Keratinocyte (primary cell): ENCODE measurements around the gene C1RL. TPM values are rescaled to one million over a fixed set of nuclear protein-coding genes. Genes with fewer than 3 reads are reported as not detected.

Experiments
- DNase-seq: peaks from one replicate; pipeline ENCODE4 v3.0.0-alpha.2; 2011; ENCODE audit warnings: low read depth, missing footprints, low spot score
- FAIRE-seq: peaks from 2 replicates; lab custom pipeline; 2011; peaks lifted over from hg19 to GRCh38; lab: Jason Lieb, UNC
- H2AFZ ChIP-seq: 2 replicates; pipeline ENCODE4 v1.6.0; 2012; ENCODE audit warnings: low read length, control low read depth, inconsistent platforms; ENCODE audit not compliant: control insufficient read depth
- H3K27ac ChIP-seq: 2 replicates; pipeline ENCODE4 v1.5.1; 2011; ENCODE audit warnings: low read length; ENCODE audit not compliant: control insufficient read depth, insufficient read depth
- H3K27me3 ChIP-seq: 3 replicates; pipeline ENCODE4 v1.6.0; 2011; ENCODE audit warnings: low read length; ENCODE audit not compliant: control insufficient read depth, insufficient read depth; ENCODE audit errors: extremely low read depth
- H3K36me3 ChIP-seq, 2 experiments: 2 replicates in 1 of 2; 3 replicates in 1 of 2; pipeline ENCODE4 v1.5.1; 2011; ENCODE audit warnings: low read length in 2 of 2, mild to moderate bottlenecking in 1 of 2; ENCODE audit not compliant: control insufficient read depth in 2 of 2, insufficient read depth in 2 of 2; ENCODE audit errors: extremely low read depth in 1 of 2
- H3K4me1 ChIP-seq: 3 replicates; pipeline ENCODE4 v1.5.1; 2011; ENCODE audit warnings: low read length; ENCODE audit not compliant: control insufficient read depth, insufficient read depth; ENCODE audit errors: extremely low read depth
- H3K4me2 ChIP-seq: 3 replicates; pipeline ENCODE4 v1.6.0; 2011; ENCODE audit warnings: low read depth, low read length; ENCODE audit not compliant: control insufficient read depth, insufficient read depth; ENCODE audit errors: extremely low read depth
- H3K4me3 ChIP-seq, 3 experiments: fragments of 200-600 bp in 1 of 3; sonication (generic) in 1 of 3; 2 replicates in 2 of 3; 3 replicates in 1 of 3; pipeline ENCODE4 v1.5.1; 2011 to 2016; ENCODE audit warnings: low read length in 3 of 3, mild to moderate bottlenecking in 3 of 3, control low read depth in 2 of 3, inconsistent platforms in 1 of 3, low read depth in 1 of 3, mixed read lengths in 1 of 3, mixed run types in 1 of 3, moderate library complexity in 1 of 3; ENCODE audit not compliant: control insufficient read depth in 2 of 3, insufficient read depth in 2 of 3; ENCODE audit errors: extremely low read depth in 1 of 3
- H3K79me2 ChIP-seq: 2 replicates; pipeline ENCODE4 v1.6.0; 2012; ENCODE audit warnings: low read length; ENCODE audit not compliant: control insufficient read depth, insufficient read depth
- H3K9ac ChIP-seq: 3 replicates; pipeline ENCODE4 v1.6.0; 2011; ENCODE audit warnings: low read length; ENCODE audit not compliant: control insufficient read depth, insufficient read depth; ENCODE audit errors: extremely low read depth
- H3K9me1 ChIP-seq: 3 replicates; pipeline ENCODE4 v1.6.0; 2011; ENCODE audit warnings: low read length; ENCODE audit not compliant: control insufficient read depth, insufficient read depth; ENCODE audit errors: extremely low read depth
- H3K9me3 ChIP-seq: 2 replicates; pipeline ENCODE4 v1.5.1; 2012; ENCODE audit warnings: low read depth, low read length; ENCODE audit not compliant: control insufficient read depth
- H4K20me1 ChIP-seq: 3 replicates; pipeline ENCODE4 v1.6.0; 2011; ENCODE audit warnings: low read length; ENCODE audit not compliant: control insufficient read depth, insufficient read depth; ENCODE audit errors: extremely low read depth
- EZH2 ChIP-seq: IDR thresholded peaks from one replicate; pipeline ENCODE4 v1.6.1; 2012; ENCODE audit warnings: inconsistent platforms, mild to moderate bottlenecking, low read length, moderate library complexity
- dilution Hi-C: fragments of 300-500 bp; cut with MboI; formaldehyde crosslinking; loops from one replicate; pipeline ENCODE4 v1.7.0; 2020; ENCODE audit warnings: low sequenced_read_pairs; ENCODE audit not compliant: extremely low pct_ligation_motif_present
- polyA plus RNA-seq, 5 experiments: library from polyadenylated mRNA; depleted of rRNA in 3 of 5; stranded (reverse) in 3 of 5; stranded (forward) in 1 of 5; unstranded in 1 of 5; fragments of >200 nt; gene quantifications; 1 replicate in 1 of 5; 2 replicates in 3 of 5; 3 replicates in 1 of 5; pipeline versions ENCODE4 v1.2.1 to v1.2.3, GENCODE V29; 2011 to 2012; ENCODE audit warnings: missing spikeins in 2 of 5, low read depth in 1 of 5, low replicate concordance in 1 of 5
- TF ChIP-seq, protein P1 (sequence below), 3 experiments: IDR thresholded peaks in 1 of 3; conservative IDR thresholded peaks in 1 of 3; optimal IDR thresholded peaks in 1 of 3; 2 replicates in 2 of 3; 3 replicates in 1 of 3; pipeline versions ENCODE3 to v1.5.1; 2011; ENCODE audit warnings: low read length in 3 of 3, mild to moderate bottlenecking in 3 of 3, moderate library complexity in 2 of 3, control low read depth in 1 of 3, inconsistent platforms in 1 of 3; ENCODE audit not compliant: insufficient read depth in 2 of 3; ENCODE audit errors: extremely low read depth in 1 of 3

The C1RL gene
- polyA plus RNA-seq, 1 donor (not counting 4 experiments of a cell fraction or from before 2014, with no cell fraction given), result 9.3 TPM

DNA sequence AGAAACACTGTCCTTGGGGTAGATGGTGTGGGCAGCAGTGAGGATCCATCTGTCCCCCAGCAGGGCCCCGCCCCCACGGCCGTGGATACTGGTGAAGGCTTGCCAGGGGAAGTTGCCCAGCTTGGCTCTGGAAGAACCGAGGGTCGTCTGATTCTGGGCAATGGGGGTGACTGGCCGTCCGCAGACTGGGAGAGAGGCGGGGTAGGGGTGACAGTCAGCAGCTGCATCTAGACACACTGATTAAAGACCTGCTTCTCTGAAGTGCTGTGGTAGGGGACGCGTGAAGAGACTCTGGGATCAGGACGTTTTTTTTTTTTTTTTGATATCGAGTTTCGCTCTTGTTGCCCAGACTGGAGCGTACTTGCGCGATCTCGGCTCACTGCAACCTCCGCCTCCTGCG lies 12.0 kb downstream of the C1RL start:
- Histone ChIP-seq H3K4me3 (no peak overlapping the region), H3K27ac (no peak overlapping the region), H3K4me2 (no peak overlapping the region), H3K9me3 (no peaks in the 10 kb centered on the region), H3K9me1 (no peaks in the 10 kb centered on the region), H3K27me3 (no peaks in the 10 kb centered on the region), H3K9ac (no peak overlapping the region), H3K79me2 (no peaks in the 10 kb centered on the region), H4K20me1 (no peaks in the 10 kb centered on the region), H2AFZ (no peak overlapping the region), H3K36me3 (peaks cover 0 to 16% of the 10 kb centered on the region in 2 experiments), H3K4me1 (peaks cover 3% of the 10 kb centered on the region)
- dilution Hi-C loops, result no loop called here
- FAIRE-seq, result no peak
- no peak for TF ChIP-seq EZH2
- DNase-seq, result no peak

DNA sequence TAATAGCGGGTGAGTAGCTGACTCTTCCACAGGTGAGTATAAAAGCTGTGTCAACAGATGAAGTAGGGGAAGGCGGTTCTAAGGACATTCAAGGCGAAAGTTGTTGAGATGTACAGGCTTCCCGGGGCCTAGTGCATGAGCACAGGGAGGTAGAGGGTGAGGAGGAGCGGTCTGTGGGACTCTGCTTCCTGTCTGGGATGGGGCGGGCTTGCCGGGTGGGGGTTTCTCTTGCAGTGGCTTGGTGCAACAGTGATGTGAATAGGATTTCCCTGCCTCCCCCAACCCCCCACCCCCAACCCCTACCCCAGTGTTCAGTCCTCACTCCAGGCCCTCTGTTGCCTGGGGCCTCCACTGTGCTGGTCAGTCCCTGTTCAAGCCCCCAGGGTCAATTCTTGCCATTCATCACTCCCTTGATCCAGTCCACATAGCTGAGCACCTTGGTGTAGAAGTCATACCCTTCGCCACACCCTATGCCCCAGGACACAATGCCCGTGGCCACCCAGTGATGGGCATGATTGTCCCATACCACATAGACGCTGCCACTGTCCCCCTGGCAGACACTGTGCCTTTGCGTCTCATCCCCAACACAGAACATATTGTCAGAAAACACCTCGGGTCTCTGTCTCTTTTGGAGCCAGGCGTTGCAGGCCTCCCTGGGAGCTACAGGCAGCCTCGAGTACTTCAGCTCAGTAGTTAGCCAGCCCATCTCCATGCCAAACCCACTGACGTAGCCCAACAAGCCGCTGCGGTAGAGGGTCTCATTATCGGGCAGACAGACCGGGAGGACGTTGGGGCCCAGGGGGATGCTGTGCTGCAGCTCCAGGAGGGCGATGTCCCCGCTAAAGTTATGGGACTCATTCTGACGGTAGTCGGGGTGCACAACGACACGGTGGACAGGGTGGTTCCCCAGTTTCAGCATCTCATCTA lies 12.7 kb downstream of the C1RL start:
- Histone ChIP-seq H3K4me1 (peaks cover 6% of the 10 kb centered on the region), H3K9me3 (no peaks in the 10 kb centered on the region), H3K79me2 (no peaks in the 10 kb centered on the region), H3K4me3 (no peak overlapping the region), H3K36me3 (peaks cover 0 to 11% of the 10 kb centered on the region in 2 experiments), H2AFZ (no peak overlapping the region), H3K27me3 (no peaks in the 10 kb centered on the region), H3K4me2 (no peak overlapping the region), H4K20me1 (no peaks in the 10 kb centered on the region), H3K27ac (no peak overlapping the region), H3K9ac (no peak overlapping the region), H3K9me1 (no peaks in the 10 kb centered on the region)
- TF ChIP-seq EZH2, result no peak
- no peak for FAIRE-seq
- no peak for DNase-seq
- dilution Hi-C loops, result no loop called here

DNA sequence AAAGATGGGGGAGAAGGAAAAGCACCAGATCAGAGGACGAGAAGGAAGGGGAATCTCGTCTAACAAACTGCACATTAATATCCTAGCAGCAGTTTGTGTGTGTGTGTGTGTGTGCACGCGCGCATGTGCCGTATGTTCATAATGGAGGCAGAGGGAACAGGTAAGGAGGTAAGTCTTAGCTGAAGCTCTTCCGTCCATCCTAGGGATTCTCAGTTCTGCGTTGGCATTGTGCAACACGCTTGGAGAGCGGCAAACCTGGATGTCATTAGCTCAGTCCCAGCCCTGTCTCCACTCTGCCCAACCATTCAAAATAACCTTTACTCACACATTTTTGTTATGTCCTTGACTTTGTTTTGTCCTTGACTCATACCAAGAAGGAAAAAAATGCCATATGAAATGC lies 15.1 kb downstream of the C1RL start:
- no peaks in the 10 kb centered on the region for H3K9me1 ChIP-seq
- H3K4me3 ChIP-seq, result no peak overlapping the region
- no peak for TF ChIP-seq EZH2
- TF ChIP-seq, protein P1, sequence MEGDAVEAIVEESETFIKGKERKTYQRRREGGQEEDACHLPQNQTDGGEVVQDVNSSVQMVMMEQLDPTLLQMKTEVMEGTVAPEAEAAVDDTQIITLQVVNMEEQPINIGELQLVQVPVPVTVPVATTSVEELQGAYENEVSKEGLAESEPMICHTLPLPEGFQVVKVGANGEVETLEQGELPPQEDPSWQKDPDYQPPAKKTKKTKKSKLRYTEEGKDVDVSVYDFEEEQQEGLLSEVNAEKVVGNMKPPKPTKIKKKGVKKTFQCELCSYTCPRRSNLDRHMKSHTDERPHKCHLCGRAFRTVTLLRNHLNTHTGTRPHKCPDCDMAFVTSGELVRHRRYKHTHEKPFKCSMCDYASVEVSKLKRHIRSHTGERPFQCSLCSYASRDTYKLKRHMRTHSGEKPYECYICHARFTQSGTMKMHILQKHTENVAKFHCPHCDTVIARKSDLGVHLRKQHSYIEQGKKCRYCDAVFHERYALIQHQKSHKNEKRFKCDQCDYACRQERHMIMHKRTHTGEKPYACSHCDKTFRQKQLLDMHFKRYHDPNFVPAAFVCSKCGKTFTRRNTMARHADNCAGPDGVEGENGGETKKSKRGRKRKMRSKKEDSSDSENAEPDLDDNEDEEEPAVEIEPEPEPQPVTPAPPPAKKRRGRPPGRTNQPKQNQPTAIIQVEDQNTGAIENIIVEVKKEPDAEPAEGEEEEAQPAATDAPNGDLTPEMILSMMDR (optimal IDR thresholded peaks at IDR 0.05 in 1 of 3, IDR thresholded peaks at IDR 0.05 in 1 of 3, conservative IDR thresholded peaks at IDR 0.05 in 1 of 3; ENCODE audit: extremely low read depth in 1 of 3, insufficient read depth in 2 of 3, low read length in 3 of 3), result no peak
- no peak for FAIRE-seq
- peaks cover 6% of the 10 kb centered on the region for H3K4me1 ChIP-seq
- no peak overlapping the region for H3K27ac ChIP-seq
- H2AFZ ChIP-seq, result no peak overlapping the region
- H3K27me3 ChIP-seq, result no peaks in the 10 kb centered on the region
- no peak overlapping the region for H3K4me2 ChIP-seq
- DNase-seq, result no peak
- H3K9ac ChIP-seq, result no peak overlapping the region
- H3K79me2 ChIP-seq, result no peaks in the 10 kb centered on the region
- H3K9me3 ChIP-seq, result no peaks in the 10 kb centered on the region
- dilution Hi-C loops, result no loop called here
- H4K20me1 ChIP-seq, result no peaks in the 10 kb centered on the region
- H3K36me3 ChIP-seq, result peaks cover 0 to 5% of the 10 kb centered on the region in 2 experiments
